Measurements from ENCODE around the gene SPAG8.

DNA sequence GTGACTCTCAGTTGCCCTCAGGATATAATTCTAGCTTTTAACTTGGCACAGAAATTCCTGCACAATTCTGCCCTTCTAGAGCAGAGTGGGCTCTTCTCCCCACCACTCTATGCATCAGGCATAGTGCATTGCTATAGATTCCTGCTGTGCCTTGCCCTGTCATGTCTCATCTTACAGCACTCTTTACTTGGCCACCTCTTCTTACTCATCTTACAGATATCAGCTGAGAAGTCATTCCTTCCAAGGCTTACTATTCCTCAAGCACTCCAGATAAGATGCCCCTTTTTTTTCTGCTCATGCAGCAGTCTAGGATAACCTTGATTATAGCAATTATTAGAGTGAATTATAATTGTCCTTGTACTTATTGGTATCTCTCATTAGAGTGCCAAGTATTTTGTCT is 10.9 kb upstream of the SPAG8 start:
- TF ChIP-seq CTCF (IDR thresholded peaks at IDR 0.05) (no peak), POLR2AphosphoS5 (IDR thresholded peaks at IDR 0.05; ENCODE audit: low read depth, low read length) (no peak)

Data from Panc1 (cell line).